Esophagus (tissue), 2 donors: Measurements from ENCODE around the gene RAP1B. TPM values are rescaled to one million over a fixed set of nuclear protein-coding genes. Genes with fewer than 3 reads are reported as not detected.

Experiments
- polyA plus RNA-seq, 2 donors: library from polyadenylated mRNA; stranded (reverse); fragments of 200-250 nt; gene quantifications; one replicate each; pipeline ENCODE4 v1.2.3, GENCODE V29; 2013
- donor health status: healthy with polysubstance abuse.
- donor health status: Bipolar disorder and iron deficiency.

RAP1B gene
- polyA plus RNA-seq, 2 donors: 47.1 to 58.2 TPM

Other genes starting within 250 kb of the RAP1B start
- gene NUP107, start 76.1 kb downstream of the RAP1B start, polyA plus RNA-seq: 10 to 100 TPM; 13.6 to 14.8 TPM
- 1 to 10 TPM; 4.3 to 8.2 TPM for gene SLC35E3, start 135.3 kb downstream of the RAP1B start, polyA plus RNA-seq
- 10 to 100 TPM; 21.9 to 93.4 TPM for gene MDM2, start 197.3 kb downstream of the RAP1B start, polyA plus RNA-seq